Smooth muscle cell (in vitro differentiated cells): ENCODE results near the gene PARP14. TPM values are rescaled to one million over a fixed set of nuclear protein-coding genes. Genes with fewer than 3 reads are reported as not detected.
A peak's percentile ranks its signal among the peaks of the same experiment; 100 is the strongest.

ENCODE experiments used
- DNase-seq: peaks from one replicate; lab custom pipeline; 2025; ENCODE audit not compliant: unreplicated experiment; lab: John Stamatoyannopoulos, UW
- H2AFZ ChIP-seq: fragments of 200-600 bp; sonication (generic); 2 replicates; pipeline ENCODE4 v1.6.0; 2016; ENCODE audit warnings: antibody characterized with exemption, low read depth, mild to moderate bottlenecking
- H3F3A ChIP-seq: fragments of 200-600 bp; sonication (generic); 2 replicates; pipeline ENCODE4 v1.6.0; 2017; ENCODE audit warnings: antibody characterized with exemption, low read depth
- H3K27ac ChIP-seq: fragments of 200-600 bp; sonication (generic); 2 replicates; pipeline ENCODE4 v1.5.1; 2016; ENCODE audit warnings: low read depth, mild to moderate bottlenecking
- H3K27me3 ChIP-seq: fragments of 200-600 bp; sonication (generic); 2 replicates; pipeline ENCODE4 v1.6.1; 2016; ENCODE audit warnings: low read depth, mild to moderate bottlenecking
- H3K36me3 ChIP-seq: fragments of 200-600 bp; sonication (generic); 2 replicates; pipeline ENCODE4 v1.5.1; 2016; ENCODE audit warnings: low read depth
- H3K4me1 ChIP-seq: fragments of 200-600 bp; sonication (generic); 2 replicates; pipeline ENCODE4 v1.5.1; 2016; ENCODE audit warnings: low read depth
- H3K4me2 ChIP-seq: fragments of 200-600 bp; sonication (generic); 2 replicates; pipeline ENCODE4 v1.6.0; 2016; ENCODE audit warnings: mild to moderate bottlenecking
- H3K4me3 ChIP-seq: fragments of 200-600 bp; sonication (generic); 2 replicates; pipeline ENCODE4 v1.5.1; 2016; ENCODE audit warnings: mild to moderate bottlenecking
- H3K79me2 ChIP-seq: fragments of 200-600 bp; sonication (generic); 2 replicates; pipeline ENCODE4 v1.6.0; 2016; ENCODE audit warnings: low read depth, mild to moderate bottlenecking
- H3K9ac ChIP-seq: fragments of 200-600 bp; sonication (generic); 2 replicates; pipeline ENCODE4 v1.6.0; 2016; ENCODE audit warnings: low read depth
- H3K9me3 ChIP-seq: fragments of 200-600 bp; sonication (generic); replicated peaks from 2 replicates; pipeline ENCODE4 v1.5.1; 2016; ENCODE audit warnings: low read depth
- H4K20me1 ChIP-seq: fragments of 200-600 bp; sonication (generic); 2 replicates; pipeline ENCODE4 v1.6.0; 2016; ENCODE audit warnings: low read depth
- CTCF ChIP-seq: fragments of 200-600 bp; sonication (generic); IDR thresholded peaks from 2 replicates; pipeline ENCODE4 v1.5.1; 2017; ENCODE audit warnings: borderline replicate concordance, mild to moderate bottlenecking, antibody characterized with exemption; ENCODE audit not compliant: insufficient read depth, poor library complexity, severe bottlenecking
- WGBS: methylation state at CpG from one replicate; pipeline ENCODE4 v1.1.7; 2016; ENCODE audit warnings: low lambda C conversion rate; 5-methylcytosine and 5-hydroxymethylcytosine counted together
- polyA plus RNA-seq: library from polyadenylated mRNA; unstranded; fragments of >200 nt; fragmentation: Nextera tagmentation; extraction: Ambion mirVana; gene quantifications from 2 replicates; pipeline ENCODE4 v1.2.1, GENCODE V29; 2016
- total RNA-seq: library from RNA; depleted of rRNA; stranded (reverse); fragments of >200 nt; gene quantifications from 2 replicates; pipeline ENCODE4 v1.2.3, GENCODE V29; 2014

The PARP14 gene
- total and polyA plus RNA-seq, 2 experiments from 2014 or later: 2.8 to 14.5 TPM

GRCh38 chr3:122676759-122677158 lies 3.9 kb upstream of the PARP14 start:
- H3K27me3 ChIP-seq: no peaks in the 10 kb centered on the region
- H3K9ac ChIP-seq: no peak overlapping the region
- no peak overlapping the region for H3K4me3 ChIP-seq
- no peaks in the 10 kb centered on the region for H3K9me3 ChIP-seq
- no peak for TF ChIP-seq CTCF
- H3K36me3 ChIP-seq: no peaks in the 10 kb centered on the region
- WGBS: 81% methylated on average over 2 of the region's 2 CpGs
- no peaks in the 10 kb centered on the region for H3K79me2 ChIP-seq
- H4K20me1 ChIP-seq: no peaks in the 10 kb centered on the region
- no peaks in the 10 kb centered on the region for H3F3A ChIP-seq
- H3K4me2 ChIP-seq: no peak overlapping the region
- no peak overlapping the region for H3K27ac ChIP-seq
- no peak overlapping the region for H2AFZ ChIP-seq
- H3K4me1 ChIP-seq: no peaks in the 10 kb centered on the region
- DNase-seq: no peak

- H3K9me3 ChIP-seq: no peaks in the 10 kb centered on the region
- DNase-seq: no peak
- TF ChIP-seq CTCF: no peak
- no peak overlapping the region for H2AFZ ChIP-seq
- H3K4me2 ChIP-seq: no peak overlapping the region
- H3K27ac ChIP-seq: no peak overlapping the region
- no peaks in the 10 kb centered on the region for H3K79me2 ChIP-seq
- WGBS: 70% methylated on average over 1 of the region's 1 CpG
- no peaks in the 10 kb centered on the region for H3F3A ChIP-seq
- no peaks in the 10 kb centered on the region for H4K20me1 ChIP-seq
- H3K27me3 ChIP-seq: no peaks in the 10 kb centered on the region
- no peak overlapping the region for H3K9ac ChIP-seq
- no peak overlapping the region for H3K4me3 ChIP-seq
- H3K4me1 ChIP-seq: no peaks in the 10 kb centered on the region
- no peaks in the 10 kb centered on the region for H3K36me3 ChIP-seq
Observed at GRCh38 chr3:122677216-122677615, 3.4 kb upstream of the PARP14 start.

GRCh38 chr3:122678506-122678905 lies 2.1 kb upstream of the PARP14 start:
- Histone ChIP-seq H4K20me1 (no peaks in the 10 kb centered on the region), H3K4me2 (no peak overlapping the region), H2AFZ (peak overlapping the region; percentile 32), H3F3A (no peaks in the 10 kb centered on the region), H3K27me3 (no peaks in the 10 kb centered on the region), H3K9me3 (no peaks in the 10 kb centered on the region), H3K9ac (no peak overlapping the region), H3K79me2 (no peaks in the 10 kb centered on the region), H3K4me1 (no peaks in the 10 kb centered on the region), H3K27ac (no peak overlapping the region), H3K36me3 (no peaks in the 10 kb centered on the region), H3K4me3 (no peak overlapping the region)
- no peak for DNase-seq
- TF ChIP-seq CTCF: no peak
- 79% methylated on average over 5 of the region's 5 CpGs for WGBS

- 22% methylated on average over 16 of the region's 16 CpGs for WGBS
- peak overlapping the region; percentile 84 for H3K4me2 ChIP-seq
- no peak overlapping the region for H3K9ac ChIP-seq
- no peaks in the 10 kb centered on the region for H3K9me3 ChIP-seq
- DNase-seq: peak; percentile 13
- peak overlapping the region; percentile 97 for H2AFZ ChIP-seq
- no peaks in the 10 kb centered on the region for H3F3A ChIP-seq
- H3K27ac ChIP-seq: no peak overlapping the region
- peak overlapping the region; percentile 96 for H3K4me3 ChIP-seq
- H3K27me3 ChIP-seq: no peaks in the 10 kb centered on the region
- H4K20me1 ChIP-seq: no peaks in the 10 kb centered on the region
- H3K4me1 ChIP-seq: no peaks in the 10 kb centered on the region
- TF ChIP-seq CTCF: peak; percentile 84
- H3K79me2 ChIP-seq: no peaks in the 10 kb centered on the region
- H3K36me3 ChIP-seq: no peaks in the 10 kb centered on the region
Observed at GRCh38 chr3:122679085-122679881, 1.4 kb upstream of the PARP14 start.
